Upper lobe of right lung (tissue), 1 donor: ENCODE measurements around the gene CCDC80. TPM values are rescaled to one million over a fixed set of nuclear protein-coding genes. Genes with fewer than 3 reads are reported as not detected.

ENCODE experiments used
- ATAC-seq: fragments of 200-7000 bp; cut with Tn5 transposase; one replicate; pipeline ENCODE4 v1.9.1; 2020; ENCODE audit warnings: mild to moderate bottlenecking, moderate library complexity
- DNase-seq: peaks from one replicate; pipeline ENCODE4 v3.0.0-alpha.2; 2020
- H3K27ac ChIP-seq: fragments of 200-600 bp; one replicate; pipeline ENCODE4 v1.8.0; 2022
- H3K27me3 ChIP-seq: fragments of 200-600 bp; one replicate; pipeline ENCODE4 v1.8.0; 2022; ENCODE audit warnings: mild to moderate bottlenecking
- H3K36me3 ChIP-seq: fragments of 200-600 bp; one replicate; pipeline ENCODE4 v1.8.0; 2022
- H3K4me1 ChIP-seq: fragments of 200-600 bp; one replicate; pipeline ENCODE4 v1.8.0; 2022
- H3K4me3 ChIP-seq: fragments of 200-600 bp; one replicate; pipeline ENCODE4 v1.8.0; 2022; ENCODE audit warnings: mild to moderate bottlenecking
- H3K9me3 ChIP-seq: fragments of 200-600 bp; one replicate; pipeline ENCODE4 v1.8.0; 2022
- CTCF ChIP-seq: fragments of 200-600 bp; IDR thresholded peaks from one replicate; pipeline ENCODE4 v1.8.0; 2022; ENCODE audit warnings: antibody characterized with exemption
- intact Hi-C: fragments of 100-400 bp; cut with DNase I; formaldehyde crosslinking; loops from one replicate; pipeline ENCODE4 v1.11.0; 2022
- total RNA-seq: library from RNA; stranded (reverse); fragmentation: NEBNext Ultra II Directional; extraction: Animal tissue kit (Norgen Biotek cat#: 25700); gene quantifications from one replicate; pipeline ENCODE4 v1.2.1, GENCODE V29; 2021
- donor health status: DM: no; HTN: yes; CAD: no; lungs with severe emphysema.

CCDC80 gene
- total RNA-seq, 1 donor from 2014 or later: 60.4 TPM

GRCh38 chr3:112682361-112682760, 41.4 kb upstream of the CCDC80 start:
- intact Hi-C loops: no loop called here
- no peak for DNase-seq
- Histone ChIP-seq H3K27me3 (peaks cover 3% of the 10 kb centered on the region), H3K27ac (no peak overlapping the region), H3K4me1 (peaks cover under 1% of the 10 kb centered on the region), H3K9me3 (no peaks in the 10 kb centered on the region), H3K4me3 (no peak overlapping the region), H3K36me3 (no peaks in the 10 kb centered on the region)
- ATAC-seq: no peak
- TF ChIP-seq CTCF: no peak

- no peak overlapping the region for H3K4me3 ChIP-seq
- H3K36me3 ChIP-seq: no peaks in the 10 kb centered on the region
- no peak for DNase-seq
- no peak for ATAC-seq
- H3K4me1 ChIP-seq: peaks cover 5% of the 10 kb centered on the region
- H3K9me3 ChIP-seq: no peaks in the 10 kb centered on the region
- H3K27me3 ChIP-seq: peaks cover 3% of the 10 kb centered on the region
- intact Hi-C loops: no loop called here
- no peak for TF ChIP-seq CTCF
- no peak overlapping the region for H3K27ac ChIP-seq
Observed at GRCh38 chr3:112681822-112682325, 40.9 kb upstream of the CCDC80 start.

- DNase-seq: peak; percentile 79
- Histone ChIP-seq H3K36me3 (no peaks in the 10 kb centered on the region), H3K27ac (peak overlapping the region; percentile 4), H3K4me3 (no peak overlapping the region), H3K4me1 (peaks cover 18% of the 10 kb centered on the region), H3K9me3 (no peaks in the 10 kb centered on the region), H3K27me3 (no peaks in the 10 kb centered on the region)
- intact Hi-C loops: no loop called here
- ATAC-seq: peak; percentile 97
- TF ChIP-seq CTCF: no peak
Observed at GRCh38 chr3:112676659-112677234, 35.8 kb upstream of the CCDC80 start.

- H3K9me3 ChIP-seq: no peaks in the 10 kb centered on the region
- H3K27me3 ChIP-seq: no peaks in the 10 kb centered on the region
- H3K36me3 ChIP-seq: no peaks in the 10 kb centered on the region
- no peak overlapping the region for H3K4me3 ChIP-seq
- TF ChIP-seq CTCF: no peak
- intact Hi-C loops: no loop called here
- ATAC-seq: no peak
- peak overlapping the region; percentile 4 for H3K27ac ChIP-seq
- no peak for DNase-seq
- peaks cover 20% of the 10 kb centered on the region for H3K4me1 ChIP-seq
Observed at GRCh38 chr3:112675943-112676535, 35.1 kb upstream of the CCDC80 start.

GRCh38 chr3:112675349-112675748, 34.4 kb upstream of the CCDC80 start:
- no peak for TF ChIP-seq CTCF
- Histone ChIP-seq H3K4me3 (no peak overlapping the region), H3K27ac (no peak overlapping the region), H3K36me3 (no peaks in the 10 kb centered on the region), H3K4me1 (peaks cover 20% of the 10 kb centered on the region), H3K27me3 (no peaks in the 10 kb centered on the region), H3K9me3 (no peaks in the 10 kb centered on the region)
- DNase-seq (no peak), ATAC-seq (no peak)
- intact Hi-C loops: no loop called here
